IMR-90 (cell line): ENCODE measurements around the gene TMIGD1. TPM values are rescaled to one million over a fixed set of nuclear protein-coding genes. Genes with fewer than 3 reads are reported as not detected.

Experiments used
- ATAC-seq: fragments of 200-7000 bp; cut with Tn5 transposase; 2 replicates; pipeline ENCODE4 v1.9.1; 2020; ENCODE audit warnings: low read depth, mild to moderate bottlenecking, moderate library complexity
- BruUV-seq: library from RNA; stranded (reverse); fragments of 400-500 nt; replicated peaks from 2 replicates; lab custom pipeline; 2021; lab: Mats Ljungman, UMichigan
- CTCF ChIA-PET: fragments of 300-600 bp; formaldehyde crosslinking; extraction: SDS; loops from one replicate; lab custom pipeline; 2021; ENCODE audit warnings: antibody characterized with exemption; lab: Yijun Ruan, JAX
- POLR2A ChIA-PET: fragments of 300-600 bp; sonication (Branson Sonifier 250); formaldehyde crosslinking; loops from one replicate; lab custom pipeline; 2022; ENCODE audit warnings: antibody characterized with exemption; ENCODE audit not compliant: unreplicated experiment; lab: Charles Lee
- DNase-seq: peaks from one replicate; pipeline ENCODE4 v3.0.0; 2013
- H2AFZ ChIP-seq: replicated peaks from 2 replicates; pipeline ENCODE3; 2013; ENCODE audit warnings: low read length, mild to moderate bottlenecking; ENCODE audit not compliant: poor library complexity
- H2AK5ac ChIP-seq: 2 replicates; pipeline ENCODE4 v1.6.1; 2013; ENCODE audit warnings: low read depth, low read length, inconsistent platforms
- H2AK9ac ChIP-seq: replicated peaks from 2 replicates; pipeline ENCODE3; 2013; ENCODE audit warnings: mild to moderate bottlenecking, low read depth, low read length, moderate library complexity; ENCODE audit not compliant: poor library complexity
- H2BK120ac ChIP-seq: 2 replicates; pipeline ENCODE4 v1.6.1; 2013; ENCODE audit warnings: low read depth, low read length, inconsistent platforms
- H2BK15ac ChIP-seq: 3 replicates; pipeline ENCODE4 v1.6.1; 2013; ENCODE audit warnings: low read depth, low read length, inconsistent platforms
- H2BK20ac ChIP-seq: 2 replicates; pipeline ENCODE4 v1.6.1; 2013; ENCODE audit warnings: low read depth, mild to moderate bottlenecking, inconsistent platforms, low read length, moderate library complexity
- H2BK5ac ChIP-seq: 2 replicates; pipeline ENCODE4 v1.6.1; 2013; ENCODE audit warnings: mild to moderate bottlenecking, low read depth, low read length, inconsistent platforms; ENCODE audit not compliant: poor library complexity, severe bottlenecking
- H3K14ac ChIP-seq: replicated peaks from 2 replicates; pipeline ENCODE4 v1.6.1; 2013; ENCODE audit warnings: low read depth, low read length, inconsistent platforms
- H3K18ac ChIP-seq: 2 replicates; pipeline ENCODE4 v1.6.1; 2013; ENCODE audit warnings: low read depth, low read length, control low read depth
- H3K23ac ChIP-seq: 2 replicates; pipeline ENCODE4 v1.6.1; 2013; ENCODE audit warnings: low read depth, low read length, inconsistent platforms
- H3K27ac ChIP-seq: 2 replicates; pipeline ENCODE4 v1.5.1; 2013; ENCODE audit warnings: mild to moderate bottlenecking, control low read depth, low read length; ENCODE audit not compliant: insufficient read depth
- H3K27me3 ChIP-seq: 2 replicates; pipeline ENCODE4 v1.6.1; 2013; ENCODE audit warnings: low read length; ENCODE audit not compliant: control insufficient read depth, insufficient read depth
- H3K36me3 ChIP-seq: 2 replicates; pipeline ENCODE4 v1.6.1; 2013; ENCODE audit warnings: low read length, mixed read lengths; ENCODE audit not compliant: control insufficient read depth, insufficient read depth
- H3K4ac ChIP-seq: 2 replicates; pipeline ENCODE4 v1.6.1; 2013; ENCODE audit warnings: low read depth, low read length, inconsistent platforms
- H3K4me1 ChIP-seq: 2 replicates; pipeline ENCODE4 v1.6.1; 2013; ENCODE audit warnings: low read length, mixed read lengths; ENCODE audit not compliant: control insufficient read depth, insufficient read depth
- H3K4me2 ChIP-seq: 2 replicates; pipeline ENCODE4 v1.6.1; 2013; ENCODE audit warnings: low read depth, mild to moderate bottlenecking, control low read depth, low read length, moderate library complexity
- H3K4me3 ChIP-seq: 2 replicates; pipeline ENCODE4 v1.5.1; 2013; ENCODE audit warnings: low read depth, mild to moderate bottlenecking, control low read depth, low read length, moderate library complexity; ENCODE audit not compliant: insufficient read depth
- H3K56ac ChIP-seq: 2 replicates; pipeline ENCODE4 v1.6.1; 2013; ENCODE audit warnings: low read length, inconsistent platforms; ENCODE audit not compliant: insufficient read depth; ENCODE audit errors: extremely low read depth
- H3K79me1 ChIP-seq, 2 experiments: 2 replicates each; pipeline ENCODE4 v1.6.1; 2013; ENCODE audit warnings: low read length in 2 of 2, inconsistent platforms in 1 of 2, low read depth in 1 of 2
- H3K9ac ChIP-seq: 2 replicates; pipeline ENCODE4 v1.6.1; 2013; ENCODE audit warnings: low read depth, low read length, control low read depth
- H3K9me1 ChIP-seq: 2 replicates; pipeline ENCODE4 v1.6.1; 2013; ENCODE audit warnings: low read length, inconsistent platforms; ENCODE audit not compliant: insufficient read depth
- H3K9me3 ChIP-seq: 2 replicates; pipeline ENCODE4 v1.6.1; 2013; ENCODE audit warnings: low read length; ENCODE audit not compliant: control insufficient read depth, insufficient read depth
- H4K20me1 ChIP-seq: 2 replicates; pipeline ENCODE4 v1.6.1; 2013; ENCODE audit warnings: low read length, inconsistent platforms; ENCODE audit not compliant: insufficient read depth
- H4K5ac ChIP-seq: 2 replicates; pipeline ENCODE4 v1.6.1; 2013; ENCODE audit warnings: mild to moderate bottlenecking, low read depth, low read length, control low read depth
- H4K8ac ChIP-seq, 2 experiments: 2 replicates each; pipeline ENCODE4 v1.6.1; 2013; ENCODE audit warnings: low read depth in 2 of 2, low read length in 2 of 2, control low read depth in 1 of 2, inconsistent platforms in 1 of 2
- H4K91ac ChIP-seq: 2 replicates; pipeline ENCODE4 v1.6.1; 2013; ENCODE audit warnings: low read depth, low read length, inconsistent platforms; ENCODE audit not compliant: insufficient read depth
- BHLHE40 ChIP-seq: fragments of 150-350 bp; IDR thresholded peaks from 2 replicates; pipeline ENCODE4 v1.6.1; 2016; ENCODE audit warnings: mild to moderate bottlenecking, low read depth, low read length
- CTCF ChIP-seq: conservative IDR thresholded peaks from 2 replicates; pipeline ENCODE4 v1.5.1; 2012; ENCODE audit warnings: mild to moderate bottlenecking, low read depth, low read length, improper control_type of control experiment
- ELK1 ChIP-seq: fragments of 150-350 bp; IDR thresholded peaks from 2 replicates; pipeline ENCODE4 v1.6.1; 2016; ENCODE audit warnings: low read depth, mild to moderate bottlenecking, low read length, moderate library complexity, borderline replicate concordance
- MXI1 ChIP-seq: IDR thresholded peaks from 2 replicates; pipeline ENCODE4 v1.6.1; 2012; ENCODE audit warnings: low read depth, mild to moderate bottlenecking, low read length, moderate library complexity, borderline replicate concordance
- NFE2L2 ChIP-seq: fragments of 150-350 bp; IDR thresholded peaks from 2 replicates; pipeline ENCODE4 v1.6.1; 2016; ENCODE audit warnings: low read depth, mild to moderate bottlenecking, low read length
- WGBS, 2 experiments: methylation state at CpG; one replicate each; pipeline versions ENCODE4 v1.1.5 to v1.1.7; 2013; ENCODE audit warnings: missing lambda C conversion rate in 2 of 2; ENCODE audit not compliant: insufficient read length in 1 of 2; ENCODE audit errors: extremely low coverage in 2 of 2; 5-methylcytosine and 5-hydroxymethylcytosine counted together
- dilution Hi-C: fragments of 300-500 bp; cut with HindIII; formaldehyde crosslinking; loops from one replicate; pipeline ENCODE4 v1.14.3; 2018; ENCODE audit warnings: low sequenced_read_pairs; ENCODE audit not compliant: unreplicated experiment
- in situ Hi-C: fragments of 300-500 bp; cut with MboI; formaldehyde crosslinking; loops from 3 replicates; pipeline ENCODE4 v1.14.3; 2019; ENCODE audit warnings: low sequenced_read_pairs, inconsistent platforms, mixed read lengths
- intact Hi-C: fragments of 100-400 bp; cut with micrococcal nuclease; formaldehyde crosslinking; loops from 2 replicates; pipeline ENCODE4 v1.10.0; 2022
- polyA plus RNA-seq, 3 experiments: library from polyadenylated mRNA; depleted of rRNA; stranded (reverse); fragments of >200 nt; gene quantifications; 2 replicates each; pipeline ENCODE4 v1.2.3, GENCODE V29; 2012; ENCODE audit warnings: low replicate concordance in 1 of 3
- total RNA-seq: library from RNA; depleted of rRNA; stranded (reverse); fragments of >200 nt; gene quantifications from 2 replicates; pipeline ENCODE4 v1.2.3, GENCODE V29; 2012

Gene TMIGD1
- total and polyA plus RNA-seq, 2 of the 4 experiments (the other 2 are of a cell fraction), result not detected

- Histone ChIP-seq H4K8ac (peak overlapping the region; percentile 6 to 77; a peak in 2 of 4 replicates), H2BK15ac (no peak overlapping the region; the same call in 2 of the 3 replicates), H2BK120ac (no peak overlapping the region), H4K91ac (no peak overlapping the region), H3K27me3 (peaks cover 2% of the 10 kb centered on the region; the same call in 1 of the 2 replicates), H3K4me1 (no peaks in the 10 kb centered on the region), H3K4me3 (peak overlapping the region; percentile 76), H2BK5ac (no peak overlapping the region), H3K79me1 (peaks cover 13 to 31% of the 10 kb centered on the region in 2 experiments), H2BK20ac (no peak overlapping the region), H3K9ac (peak overlapping the region; percentile 81), H3K56ac (peak overlapping the region; percentile 58), H2AFZ (peak overlapping the region; percentile 99), H4K5ac (no peak overlapping the region), H4K20me1 (peaks cover 6% of the 10 kb centered on the region; the same call in 1 of the 2 replicates), H3K27ac (peak overlapping the region; percentile 64), H3K4me2 (peak overlapping the region; percentile 99), H2AK9ac (peak overlapping the region; percentile 91), H3K23ac (peak overlapping the region; percentile 97), H3K9me3 (no peaks in the 10 kb centered on the region), H3K14ac (peak overlapping the region; percentile 74), H3K9me1 (no peaks in the 10 kb centered on the region), H3K4ac (peak overlapping the region; percentile 4), H3K36me3 (peaks cover 8% of the 10 kb centered on the region), H2AK5ac (0 out of 2 replicates have a peak overlapping the region, but pooled peaks have one; percentile 35), H3K18ac (no peak overlapping the region)
- ATAC-seq (peak; percentile 34), DNase-seq (peak; percentile 21)
- peak; percentile 91 for TF ChIP-seq MXI1
- TF ChIP-seq BHLHE40, result no peak
- no peak for TF ChIP-seq CTCF
- TF ChIP-seq ELK1, result no peak
- no peak for TF ChIP-seq NFE2L2
- dilution Hi-C loops (no loop called here), in situ Hi-C loops (no loop called here), intact Hi-C loops (loop anchor here (2.0 to 5.0 kb wide), 2 partner anchors 86 to 186 kb away; partner anchors contain the start of genes CPD and GOSR1)
- ChIA-PET POLR2A (no interaction called here), CTCF (no interaction called here)
- 0% methylated on average over 7 of the region's 22 CpGs; no CpG with 5 or more reads in 1 of the 2 experiments for WGBS, 2 experiments
- BruUV-seq, result TSS peak; percentile 69
Observed at GRCh38 chr17:30290696-30291542, 42.9 kb downstream of the TMIGD1 start.
